Stimulated activated CD8-positive, alpha-beta memory T cell treated with anti-CD3 and anti-CD28 coated beads, Interleukin-2, amount 100 ng/mL, for 48 hours (primary cell): ENCODE data around the gene STARD13.
"Not testable (repeated sequence)": the region's sequence is repeated elsewhere in the genome, so short reads cannot be mapped to it uniquely, and the experiment has no call there.

Experiments used
- DNase-seq, 2 donors: peaks; one replicate each; pipeline ENCODE4 v3.0.0-alpha.2; 2020; ENCODE audit warnings: low read depth in 2 of 2

STARD13 gene

DNA sequence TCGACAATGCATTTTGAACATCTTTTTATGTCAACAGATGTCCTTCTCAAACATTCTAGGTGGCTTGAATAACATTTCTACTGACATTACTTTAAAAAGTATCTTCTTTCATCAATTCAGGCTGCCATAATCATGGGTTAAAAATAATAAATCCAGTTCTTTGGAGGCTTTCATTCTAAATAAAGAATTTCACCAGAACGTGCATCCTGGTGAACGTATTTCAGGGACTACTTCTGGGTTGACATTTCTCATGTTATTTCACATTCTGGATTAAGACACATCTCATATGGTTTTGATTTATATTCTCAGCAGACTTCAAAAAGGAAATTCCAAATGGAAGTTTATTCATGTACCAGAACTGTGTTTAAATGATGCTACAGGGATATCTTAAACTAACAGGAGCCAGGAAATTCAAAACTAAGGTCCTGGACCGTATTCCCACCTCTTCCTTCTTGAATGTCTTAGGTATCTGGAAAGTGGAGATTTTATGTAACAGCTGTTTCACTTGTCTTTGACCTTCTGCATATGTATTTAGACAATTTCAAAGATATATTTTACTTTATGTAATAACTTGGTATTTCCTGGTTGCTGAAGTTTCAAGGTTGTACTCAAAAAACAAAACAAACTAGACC is 107.2 kb downstream of the STARD13 start:
- no peak for DNase-seq

DNA sequence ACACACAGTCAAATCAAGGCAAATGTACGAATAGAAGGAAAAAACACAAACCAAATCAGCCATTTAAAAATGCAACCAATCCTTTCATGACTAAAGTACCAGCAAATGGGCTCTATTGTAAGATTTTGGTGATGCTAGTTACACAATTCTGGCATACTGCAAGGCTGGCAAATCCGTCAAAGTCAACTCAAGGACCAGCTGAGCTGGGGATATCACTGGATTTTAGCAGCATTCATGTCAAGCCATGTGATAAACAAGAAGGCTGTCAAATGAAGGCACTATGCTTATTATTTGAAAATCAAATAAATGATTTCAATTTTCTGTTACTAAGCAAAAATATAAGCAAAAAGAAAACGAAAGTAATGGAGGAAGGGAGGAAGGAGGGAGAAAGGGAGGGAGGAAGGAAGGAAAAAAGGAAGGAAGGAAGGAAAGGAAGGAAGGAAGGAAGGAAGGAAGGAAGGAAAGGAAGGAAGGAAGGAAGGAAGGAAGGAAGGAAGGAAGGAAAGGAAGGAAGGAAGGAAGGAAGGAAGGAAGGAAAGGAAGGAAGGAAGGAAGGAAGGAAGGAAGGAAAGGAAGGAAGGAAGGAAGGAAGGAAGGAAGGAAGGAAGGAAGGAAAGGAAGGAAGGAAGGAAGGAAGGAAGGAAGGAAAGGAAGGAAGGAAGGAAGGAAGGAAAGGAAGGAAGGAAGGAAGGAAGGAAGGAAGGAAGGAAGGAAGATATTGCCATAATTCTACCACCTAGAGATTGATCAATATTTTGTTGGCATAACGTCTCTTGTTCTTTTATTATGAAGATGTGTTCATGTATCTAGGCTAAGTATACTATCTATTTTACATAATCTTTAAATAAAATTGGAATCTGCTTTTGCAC is 108.0 kb downstream of the STARD13 start:
- not testable (repeated sequence) for DNase-seq

DNA sequence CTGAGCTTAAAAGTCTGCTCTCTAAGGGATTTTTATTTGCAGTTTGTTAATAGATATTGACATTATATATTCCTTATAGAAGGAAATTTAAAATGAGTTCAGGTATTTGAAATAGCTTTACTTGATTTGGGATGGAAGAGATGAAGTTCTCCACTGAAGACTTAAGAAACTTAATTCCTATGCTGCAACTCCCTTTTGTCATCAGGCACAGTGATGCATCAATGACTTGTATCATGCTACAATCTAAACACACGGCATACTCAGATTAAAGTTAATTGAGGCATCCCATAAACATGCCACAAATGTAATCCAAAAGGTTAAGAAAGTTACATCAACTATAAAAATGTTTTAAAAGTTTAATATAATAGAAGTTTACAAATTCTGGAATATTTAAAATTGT is 109.0 kb downstream of the STARD13 start:
- no peak for DNase-seq

DNA sequence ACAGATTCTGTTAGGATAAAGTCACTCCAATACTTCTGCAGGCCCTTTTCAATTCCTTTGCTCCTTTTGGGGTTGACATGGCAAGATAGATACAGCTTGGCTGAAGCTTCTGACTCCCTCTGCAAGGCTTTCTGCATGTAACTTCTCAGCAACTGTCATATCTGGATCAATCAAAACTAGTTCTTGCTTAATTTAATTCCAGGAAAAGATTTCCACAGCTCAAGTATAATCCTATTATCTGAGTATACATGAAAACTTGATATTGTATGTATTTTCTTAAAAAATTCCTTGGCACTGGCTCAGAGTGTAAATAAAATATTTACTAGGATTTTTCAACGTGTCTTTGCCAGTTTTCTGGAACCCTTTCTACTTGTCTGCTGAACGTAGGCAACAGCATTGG is 109.6 kb downstream of the STARD13 start:
- no peak for DNase-seq

DNA sequence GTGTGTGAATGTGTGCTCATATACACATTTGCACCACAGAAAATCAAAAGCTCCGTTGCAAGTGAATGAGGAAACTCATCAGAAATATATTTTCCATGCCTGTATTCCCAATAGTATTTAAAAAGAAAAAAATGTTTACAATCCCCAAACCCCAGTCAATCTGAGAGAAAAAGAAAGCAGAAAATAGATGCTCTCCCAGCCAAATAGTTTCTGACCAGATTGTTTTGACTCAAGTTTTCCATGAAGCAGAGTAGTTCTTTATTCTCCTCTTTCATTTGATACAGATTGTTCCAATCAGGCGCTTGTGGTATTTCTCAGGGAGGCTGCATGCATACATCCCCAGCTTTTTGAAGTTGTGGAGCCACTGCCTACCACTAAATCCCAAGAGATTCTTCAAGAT is 110.6 kb downstream of the STARD13 start:
- DNase-seq = no peak

DNA sequence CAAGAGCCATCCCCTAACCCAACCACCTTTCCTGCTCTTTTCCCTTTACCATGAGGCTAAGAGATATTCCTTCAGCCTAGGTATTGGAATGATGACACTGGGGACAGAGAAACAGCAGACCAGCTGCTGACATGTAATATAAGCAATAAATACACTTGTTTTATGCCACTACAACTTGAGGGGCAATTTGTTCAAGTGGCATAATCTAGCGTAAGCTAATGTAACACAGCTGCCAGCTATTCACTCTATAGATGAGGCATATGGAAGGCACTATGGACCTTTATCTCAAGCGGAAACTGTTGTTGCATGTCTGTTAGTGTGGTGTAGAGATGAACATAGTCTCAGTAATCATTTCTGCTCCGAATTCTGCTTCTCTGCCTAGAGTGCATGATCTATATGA is 111.1 kb downstream of the STARD13 start:
- DNase-seq = no peak

DNA sequence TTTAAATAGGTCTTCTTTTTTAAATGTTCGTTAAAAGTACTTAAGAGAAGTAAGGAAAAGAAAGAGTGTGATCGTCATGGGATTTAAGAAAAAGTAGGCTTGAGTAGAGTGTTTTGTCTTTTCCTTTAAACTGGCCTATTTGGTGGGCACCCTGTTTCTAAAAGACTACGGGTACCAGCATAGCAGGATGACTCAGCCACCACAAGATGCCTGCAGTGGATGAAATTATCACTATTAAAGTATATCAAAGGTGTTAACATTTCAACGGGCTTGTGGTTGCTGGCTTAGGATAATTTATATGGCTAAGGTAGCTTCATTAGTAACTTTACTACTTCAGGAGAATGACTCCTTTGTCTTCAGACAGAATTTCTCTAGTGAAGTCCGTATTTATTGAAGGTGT is 112.6 kb downstream of the STARD13 start:
- no peak for DNase-seq

DNA sequence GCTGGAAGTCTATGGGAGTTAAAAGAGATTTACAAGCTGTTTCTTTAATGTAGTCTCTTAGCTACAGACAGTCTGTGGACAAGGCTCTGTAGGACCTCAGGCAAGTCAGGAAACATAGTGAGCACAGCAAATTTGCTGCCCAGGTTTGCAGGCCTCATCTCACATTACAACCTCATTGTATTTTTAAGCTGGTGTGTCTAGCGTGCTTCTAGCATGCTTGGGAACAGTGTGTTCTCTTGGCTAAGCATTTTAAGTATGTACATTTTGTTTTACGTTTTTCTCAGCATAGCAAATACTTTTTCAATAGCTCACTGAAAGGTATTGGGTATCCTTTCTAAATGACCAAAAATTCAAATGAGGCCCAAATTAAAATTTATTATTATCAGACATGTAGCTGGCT is 113.2 kb downstream of the STARD13 start:
- no peak for DNase-seq

DNA sequence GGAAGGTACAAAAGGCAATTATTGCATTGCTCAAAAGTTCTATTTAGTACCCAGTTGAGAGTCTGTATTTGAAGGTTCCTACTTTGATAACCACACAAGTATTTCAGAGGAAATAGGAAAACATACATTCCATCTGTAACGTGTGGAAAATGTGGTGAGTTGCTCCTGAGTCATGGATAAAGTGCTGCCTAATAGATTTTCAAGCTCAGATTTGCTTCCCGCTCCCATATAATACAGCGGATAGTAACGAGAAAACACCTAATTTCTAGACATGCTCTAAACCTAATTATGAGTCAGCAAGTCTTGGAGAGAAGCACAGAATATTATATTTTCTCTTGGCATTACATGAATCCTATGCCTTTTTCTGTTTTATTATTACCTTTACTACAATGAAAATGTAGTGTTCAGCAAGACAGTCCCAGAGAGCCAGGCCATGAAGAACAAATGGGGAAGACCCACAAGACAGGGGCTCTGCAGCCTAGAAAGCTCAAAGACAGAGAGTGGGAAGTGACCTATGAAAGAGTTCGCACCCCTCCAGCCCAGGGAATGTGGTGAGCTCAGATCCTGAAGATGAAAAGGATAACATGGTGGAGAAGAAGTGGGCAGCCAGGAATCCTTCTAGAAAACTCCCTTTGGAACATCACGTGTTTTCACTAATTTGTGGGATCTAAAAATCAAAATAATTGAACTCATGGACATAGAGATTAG is 116.1 kb downstream of the STARD13 start:
- no peak for DNase-seq

DNA sequence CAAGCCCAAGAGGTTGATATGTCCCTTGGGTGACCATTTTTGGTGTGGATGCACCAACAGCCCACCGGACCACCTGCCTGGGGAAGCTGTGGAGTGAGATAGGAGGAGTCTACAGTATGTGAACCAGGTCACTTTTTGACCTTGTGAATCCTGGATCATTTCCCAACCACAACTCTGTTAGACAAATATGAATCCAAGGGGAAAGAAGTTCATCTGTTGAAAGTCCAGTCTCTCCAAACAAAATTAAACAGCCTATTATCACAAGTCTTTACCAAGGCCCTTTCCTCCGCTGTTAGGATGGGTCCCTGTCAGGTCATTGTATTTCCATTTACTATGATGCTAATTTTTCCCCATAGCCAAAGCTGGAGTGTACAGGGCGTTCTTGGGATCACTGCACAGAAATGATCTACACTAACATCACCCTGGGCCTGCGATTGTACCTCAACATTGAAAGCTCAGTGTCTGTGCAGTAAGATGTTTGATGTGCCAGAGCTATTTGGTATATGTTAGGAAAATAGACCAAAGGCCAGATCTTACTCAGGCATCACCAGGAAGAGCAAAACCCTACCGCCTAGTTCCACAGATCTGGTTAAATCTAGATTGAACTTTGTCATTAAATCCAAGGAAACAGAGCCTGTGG is 117.1 kb downstream of the STARD13 start:
- DNase-seq = no peak

DNA sequence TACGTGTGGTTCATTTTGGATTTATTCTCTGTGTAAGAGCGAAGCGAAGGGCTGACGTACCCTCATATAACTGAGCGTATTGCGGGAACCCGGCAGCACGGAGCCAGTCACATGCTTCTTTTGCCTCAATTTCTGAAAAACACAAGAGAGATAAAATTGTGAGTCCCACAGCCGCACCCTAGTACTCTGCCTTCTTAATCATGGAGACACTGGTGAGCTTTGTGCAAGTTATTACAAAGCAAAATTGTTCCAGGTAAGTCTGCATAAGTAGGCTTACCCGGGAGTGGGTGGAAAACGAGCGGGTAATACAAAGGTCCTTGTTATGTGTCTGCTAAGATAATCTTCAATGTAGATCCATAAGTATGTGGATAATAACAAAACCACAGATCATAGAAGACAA is 118.1 kb downstream of the STARD13 start:
- DNase-seq = no peak

DNA sequence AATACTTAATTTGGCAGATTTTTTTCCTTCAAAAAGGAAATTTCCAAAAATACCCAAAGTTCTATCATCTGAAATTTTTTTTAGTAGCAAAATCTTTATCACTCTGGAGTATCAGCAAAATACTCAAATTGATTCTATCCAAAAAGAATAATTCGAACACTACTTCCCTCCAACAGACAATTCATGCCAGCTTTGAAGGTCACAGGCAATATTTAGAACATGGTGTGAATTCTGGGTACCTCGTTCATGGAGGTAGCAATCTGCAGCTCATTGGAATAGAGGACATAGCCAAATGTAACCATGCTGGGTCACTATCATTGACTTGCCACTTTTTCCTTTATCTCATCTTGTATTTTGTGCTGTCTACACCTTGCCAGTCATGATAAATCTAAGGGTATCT is 119.8 kb downstream of the STARD13 start:
- DNase-seq = no peak

DNA sequence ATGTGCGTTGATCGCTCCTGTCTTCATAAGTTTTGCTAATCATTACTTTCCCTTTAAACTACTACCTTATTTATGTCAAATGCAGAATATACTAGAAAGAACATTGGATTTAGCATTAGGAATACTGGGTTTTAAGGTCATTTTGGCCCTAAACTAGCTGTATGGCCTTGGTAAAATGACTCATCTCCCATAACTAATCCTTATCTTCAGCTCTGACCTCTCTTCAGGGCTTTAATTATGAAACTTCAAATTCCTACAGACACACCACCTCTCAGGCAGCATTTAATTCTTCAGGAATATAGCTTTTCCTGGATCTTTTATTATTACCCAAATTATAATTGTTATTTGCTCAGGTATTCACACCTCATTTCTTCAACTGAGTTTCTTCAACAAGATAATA is 121.2 kb downstream of the STARD13 start:
- DNase-seq = no peak

DNA sequence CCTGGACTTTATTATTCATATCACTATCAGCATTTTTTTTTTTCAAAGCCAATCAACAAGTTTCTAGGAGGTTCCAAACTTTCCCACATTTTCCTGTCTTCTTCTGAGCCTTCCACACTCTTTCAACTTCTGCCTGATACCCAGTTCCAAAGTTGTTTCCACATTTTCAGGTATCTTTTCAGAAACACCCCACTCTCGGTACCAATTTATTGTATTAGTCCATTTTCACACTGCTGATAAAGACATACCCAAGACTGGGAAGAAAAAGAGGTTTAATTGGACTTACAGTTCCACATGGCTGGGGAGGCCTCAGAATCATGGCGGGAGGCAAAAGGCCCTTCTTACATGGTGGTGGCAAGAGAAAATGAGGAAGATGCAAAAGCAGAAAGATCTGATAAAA is 122.8 kb downstream of the STARD13 start:
- DNase-seq = not testable (repeated sequence)

DNA sequence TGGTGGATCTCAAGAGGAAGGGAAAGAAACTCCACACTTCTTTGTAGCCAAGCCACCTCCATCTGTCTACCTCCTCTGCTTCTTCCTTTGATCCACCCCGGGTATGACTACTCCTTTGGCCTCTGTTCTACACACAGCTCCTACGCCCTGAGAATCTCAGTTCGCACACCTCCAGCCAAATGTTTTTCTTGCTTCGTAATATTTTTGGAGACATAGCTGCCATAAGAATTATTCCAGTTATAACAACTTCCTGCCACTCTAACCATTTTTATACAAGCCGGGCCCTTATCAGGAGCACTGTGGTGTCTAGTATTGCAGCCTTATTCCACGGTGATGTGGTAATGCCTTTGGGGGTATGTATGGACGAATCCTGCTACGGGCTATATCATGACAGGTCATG is 126.7 kb downstream of the STARD13 start:
- no peak for DNase-seq

DNA sequence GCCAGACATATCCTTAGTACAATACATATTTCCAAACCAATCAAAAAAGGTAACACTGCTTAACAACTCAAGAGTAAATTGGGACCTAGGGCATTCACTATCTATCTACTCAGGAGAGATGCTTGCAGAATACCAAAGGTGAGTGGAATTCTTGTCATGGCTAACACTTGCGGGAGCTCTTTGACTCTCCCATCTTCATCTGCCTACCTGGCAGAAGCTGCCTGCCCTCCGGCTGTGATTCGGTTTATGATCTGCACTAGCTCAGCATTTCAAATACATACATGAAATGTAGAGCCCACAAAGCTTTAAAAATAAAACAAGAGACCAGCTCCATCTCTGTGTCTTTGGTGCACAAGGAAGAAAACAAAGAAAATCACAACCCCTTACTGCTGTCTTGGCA is 127.3 kb downstream of the STARD13 start:
- DNase-seq = no peak

DNA sequence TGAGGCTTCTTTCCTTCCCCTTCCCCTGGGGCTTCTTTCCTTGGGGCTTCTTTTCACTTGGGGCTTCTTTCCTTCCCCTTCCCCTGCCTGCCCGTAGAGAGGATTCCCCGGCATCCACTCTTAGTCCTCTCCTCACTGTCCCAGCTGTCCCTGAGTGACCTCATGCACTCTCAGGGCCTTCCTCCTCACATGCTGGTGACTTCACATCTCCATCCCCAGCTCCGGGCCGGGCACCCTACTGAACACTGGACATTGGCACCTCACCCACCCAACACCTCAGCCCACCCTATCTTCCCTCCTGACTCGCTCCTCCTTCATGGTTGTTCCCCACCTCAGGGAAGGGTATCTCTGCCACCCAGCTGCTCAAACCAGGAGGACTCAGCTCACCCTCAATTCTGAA is 130.6 kb downstream of the STARD13 start:
- no peak for DNase-seq

DNA sequence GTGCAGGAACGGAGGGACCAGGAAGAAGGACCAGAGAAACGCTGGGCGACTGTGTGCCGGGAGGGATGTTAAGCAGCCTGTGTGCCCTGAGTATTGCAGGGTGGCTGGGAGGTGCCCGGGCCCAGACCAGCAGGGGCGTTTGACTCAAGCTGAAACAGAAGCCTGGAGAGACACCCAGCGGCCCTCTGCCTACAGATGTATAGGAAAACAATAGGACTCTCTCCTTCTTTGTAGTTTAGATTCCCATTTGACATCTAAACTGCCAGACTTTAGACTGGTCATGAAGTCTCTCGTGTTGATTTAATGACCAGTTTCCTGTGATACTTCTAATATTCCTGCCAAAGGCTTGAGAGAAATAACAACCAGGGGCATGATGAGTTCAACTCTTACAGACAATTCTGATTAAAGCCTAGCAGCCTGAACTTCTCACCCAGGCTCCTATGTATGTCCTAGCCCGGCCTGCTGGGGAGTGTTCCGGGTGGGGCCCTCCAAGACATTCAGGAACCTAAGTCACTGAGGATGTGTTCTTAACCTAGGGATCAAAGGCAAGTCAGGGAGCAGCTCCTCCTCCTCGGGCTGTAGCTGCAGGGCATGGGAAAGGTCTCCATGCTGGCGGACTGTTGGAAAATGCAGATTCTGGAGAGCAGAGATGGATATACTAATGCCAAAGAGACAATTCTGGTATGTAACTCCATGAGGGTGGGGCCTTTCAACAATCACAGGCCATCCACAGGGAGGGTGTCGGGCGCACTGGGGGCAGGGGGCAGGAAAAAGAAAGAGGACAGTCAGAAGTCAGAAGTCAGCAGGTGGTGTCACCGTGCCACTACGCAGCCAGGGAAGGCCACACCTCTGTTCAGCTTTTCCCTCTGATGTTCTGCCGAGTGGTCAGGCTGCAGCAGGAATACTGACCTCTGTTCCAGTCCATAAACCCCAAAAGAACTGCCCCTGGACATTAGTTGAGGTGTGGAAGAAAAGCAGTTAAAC is 131.8 kb downstream of the STARD13 start:
- DNase-seq = no peak

DNA sequence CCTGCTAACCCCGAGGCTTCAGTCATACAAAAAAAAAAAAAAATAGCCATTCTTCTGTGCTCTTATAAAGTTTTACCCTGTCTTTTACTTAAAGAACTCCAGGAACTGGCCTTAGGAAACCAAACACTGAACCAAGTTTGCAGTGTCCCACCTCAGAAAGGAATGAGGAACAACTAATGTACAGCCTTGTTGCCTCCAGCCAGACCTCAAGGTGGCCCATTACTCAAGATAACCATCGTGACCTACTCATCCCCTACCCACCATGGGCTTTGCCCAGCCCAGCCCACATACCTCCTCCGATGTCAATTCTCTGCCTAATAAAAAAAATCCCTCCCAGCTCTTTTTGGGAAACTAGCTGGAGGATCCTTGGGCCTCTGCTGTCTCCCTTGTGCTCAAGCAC is 133.2 kb downstream of the STARD13 start:
- no peak for DNase-seq

DNA sequence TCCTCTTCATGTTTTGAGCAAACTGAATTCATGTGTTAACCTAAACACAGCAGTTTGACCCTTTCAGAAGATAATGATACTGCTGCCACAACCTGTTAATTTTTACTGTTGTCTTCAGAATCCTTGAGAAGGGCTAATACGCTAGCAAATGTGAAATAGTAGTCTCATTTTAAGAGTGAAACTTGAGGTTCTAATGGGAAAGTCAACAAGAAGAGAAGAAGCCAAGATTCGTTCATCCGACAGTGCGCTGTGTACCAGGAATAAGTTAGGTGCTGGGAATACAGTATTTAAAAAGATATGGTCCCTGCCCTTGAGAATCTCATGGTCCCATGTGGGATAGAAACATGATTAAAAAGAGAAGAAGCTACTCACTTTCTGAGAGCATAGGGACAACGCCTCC is 134.9 kb downstream of the STARD13 start:
- no peak for DNase-seq

DNA sequence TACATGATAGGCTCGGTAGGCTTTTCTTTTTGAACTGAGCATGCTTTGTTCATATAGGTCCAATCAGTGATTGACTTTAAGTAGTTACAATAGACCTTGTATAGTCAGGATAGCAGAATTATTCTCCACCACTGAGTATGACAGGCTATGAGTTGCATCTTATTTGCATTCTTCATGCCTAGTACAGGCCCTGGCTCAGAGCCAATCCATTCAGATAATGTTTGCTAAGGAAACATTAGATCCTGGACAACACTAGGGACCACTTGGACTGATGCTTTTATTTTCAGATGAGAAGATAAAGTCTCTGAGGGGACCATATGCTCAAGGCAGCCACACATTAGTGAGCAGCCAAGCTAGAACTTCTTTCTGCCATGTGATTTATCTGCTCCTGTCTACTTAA is 135.4 kb downstream of the STARD13 start:
- DNase-seq = no peak
